NT2/D1 (cell line): ENCODE results near the gene SGSM1.

Experiments used
- SUZ12 ChIP-seq: IDR thresholded peaks from 2 replicates; pipeline ENCODE4 v1.6.1; 2011; ENCODE audit not compliant: insufficient read length, insufficient read depth; ENCODE audit errors: extremely low read depth
- YY1 ChIP-seq: IDR thresholded peaks from 2 replicates; pipeline ENCODE4 v1.6.1; 2011; ENCODE audit not compliant: insufficient read length, insufficient read depth

DNA sequence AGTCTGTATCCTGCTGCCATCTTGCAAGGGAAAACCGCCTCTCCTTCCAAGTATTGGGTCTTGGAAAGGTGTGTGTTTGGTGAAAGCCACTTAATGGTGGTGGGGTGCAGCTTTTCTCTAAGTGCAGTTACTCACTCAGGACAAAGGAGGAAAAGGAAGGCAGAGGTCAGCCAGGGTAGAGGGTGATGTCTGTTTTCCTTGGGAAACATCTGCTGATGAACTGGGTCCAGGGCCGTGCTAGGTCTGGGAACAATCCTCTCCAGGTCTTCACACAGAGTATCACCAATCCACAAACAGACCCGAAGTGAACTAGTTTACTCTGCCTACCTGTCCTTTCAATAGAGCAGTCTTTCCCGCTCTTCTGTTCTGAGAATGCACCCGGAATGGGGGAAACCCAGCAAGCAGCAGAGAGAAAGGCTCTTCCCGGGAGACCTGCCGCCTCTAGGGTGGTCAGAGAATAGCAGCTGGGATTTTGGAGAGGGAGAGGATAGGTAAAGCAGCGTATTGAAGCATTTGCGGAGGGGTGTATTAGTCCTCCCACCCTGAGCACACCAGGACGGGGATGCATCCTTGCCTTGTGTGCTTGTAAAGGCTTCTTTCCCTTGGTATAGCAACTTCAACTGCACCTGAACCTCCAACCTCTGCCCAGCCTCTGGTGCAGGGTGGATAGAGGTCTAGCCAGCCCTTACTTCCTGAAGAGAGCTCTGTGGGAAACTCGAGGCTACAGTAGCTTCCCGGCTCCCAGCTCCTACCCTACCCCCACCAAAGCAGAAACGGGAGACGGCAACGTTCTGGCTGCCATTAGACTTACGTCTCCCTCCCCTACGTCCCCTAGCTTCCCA lies 119.8 kb downstream of the SGSM1 start:
- no peak for TF ChIP-seq YY1
- no peak for TF ChIP-seq SUZ12
